Esophagus muscularis mucosa (tissue), 4 donors: ENCODE measurements around the gene TTC33.
A peak's percentile ranks its signal among the peaks of the same experiment; 100 is the strongest.

ENCODE experiments used
- CTCF ChIP-seq, 3 experiments: fragments of 200-600 bp in 2 of 3; fragments of 450-650 bp in 1 of 3; sonication (generic) in 2 of 3; IDR thresholded peaks; one replicate each; pipeline ENCODE4 v1.5.1; 2017 to 2019; ENCODE audit warnings: antibody characterized with exemption in 3 of 3, mild to moderate bottlenecking in 2 of 3, moderate library complexity in 1 of 3
- EP300 ChIP-seq: sonication (generic); formaldehyde crosslinking; IDR thresholded peaks from one replicate; pipeline ENCODE4 v1.6.1; 2017; ENCODE audit warnings: antibody characterized with exemption
- POLR2A ChIP-seq: fragments of 450-650 bp; IDR thresholded peaks from one replicate; pipeline ENCODE4 v1.6.1; 2017; ENCODE audit warnings: antibody characterized with exemption, moderate library complexity, mild to moderate bottlenecking, low read depth
- POLR2AphosphoS5 ChIP-seq, 2 donors: sonication (generic); formaldehyde crosslinking; IDR thresholded peaks; one replicate each; pipeline ENCODE4 v1.6.1; 2017; ENCODE audit warnings: antibody characterized with exemption in 2 of 2

GRCh38 chr5:40689438-40689837 is 66.3 kb downstream of the TTC33 start:
- TF ChIP-seq CTCF (IDR thresholded peaks at IDR 0.05) (no peak), POLR2A (no peak), EP300 (no peak), POLR2AphosphoS5 (IDR thresholded peaks at IDR 0.05) (peak; percentile 49 to 73)
